MM.1S (cell line): ENCODE data around the gene FAM234A.

Experiments used
- DNase-seq: peaks from one replicate; pipeline ENCODE4 v3.0.0-alpha.2; 2015
- H2AFZ ChIP-seq: fragments of 300-600 bp; sonication (generic); 2 replicates; pipeline ENCODE4 v1.6.0; 2016; ENCODE audit warnings: antibody characterized with exemption, low read length
- H3F3A ChIP-seq: fragments of 300-600 bp; sonication (generic); 2 replicates; pipeline ENCODE4 v1.6.1; 2016; ENCODE audit warnings: mild to moderate bottlenecking, antibody characterized with exemption, low read length, moderate library complexity, mixed read lengths; ENCODE audit not compliant: insufficient read depth
- H3K27ac ChIP-seq: fragments of 300-600 bp; sonication (generic); 2 replicates; pipeline ENCODE4 v1.5.1; 2016; ENCODE audit warnings: mild to moderate bottlenecking, low read length
- H3K27me3 ChIP-seq: fragments of 300-600 bp; sonication (generic); replicated peaks from 2 replicates; pipeline ENCODE4 v1.6.0; 2016; ENCODE audit warnings: low read length; ENCODE audit not compliant: insufficient read depth
- H3K36me3 ChIP-seq: fragments of 300-600 bp; sonication (generic); replicated peaks from 2 replicates; pipeline ENCODE4 v1.6.1; 2016; ENCODE audit warnings: mild to moderate bottlenecking, low read length, mixed read lengths; ENCODE audit not compliant: insufficient read depth
- H3K4me1 ChIP-seq: fragments of 300-600 bp; sonication (generic); 2 replicates; pipeline ENCODE4 v1.6.1; 2016; ENCODE audit warnings: low read length, mixed read lengths
- H3K4me2 ChIP-seq: fragments of 300-600 bp; sonication (generic); 2 replicates; pipeline ENCODE4 v1.6.0; 2016; ENCODE audit warnings: low read depth, low read length
- H3K4me3 ChIP-seq: fragments of 300-600 bp; sonication (generic); 2 replicates; pipeline ENCODE4 v1.5.1; 2016; ENCODE audit warnings: low read length, mixed read lengths
- H3K79me2 ChIP-seq: fragments of 300-600 bp; sonication (generic); 2 replicates; pipeline ENCODE4 v1.6.1; 2016; ENCODE audit warnings: mixed run types, low read length, mixed read lengths
- H3K9ac ChIP-seq: fragments of 300-600 bp; sonication (generic); 2 replicates; pipeline ENCODE4 v1.6.1; 2016; ENCODE audit warnings: low read length, mixed read lengths
- H3K9me2 ChIP-seq: fragments of 300-600 bp; sonication (generic); replicated peaks from 2 replicates; pipeline ENCODE4 v1.6.1; 2016; ENCODE audit warnings: mild to moderate bottlenecking, low read length, mixed read lengths; ENCODE audit not compliant: insufficient read depth
- H3K9me3 ChIP-seq: fragments of 300-600 bp; sonication (generic); replicated peaks from 2 replicates; pipeline ENCODE4 v1.6.1; 2016; ENCODE audit warnings: mild to moderate bottlenecking, low read length, mixed read lengths; ENCODE audit not compliant: insufficient read depth
- H4K20me1 ChIP-seq: fragments of 300-600 bp; sonication (generic); 2 replicates; pipeline ENCODE4 v1.6.1; 2016; ENCODE audit warnings: mild to moderate bottlenecking, low read length, moderate library complexity, mixed read lengths; ENCODE audit not compliant: insufficient read depth
- EZH2 ChIP-seq: fragments of 300-600 bp; sonication (generic); optimal IDR thresholded peaks from 2 replicates; pipeline ENCODE3; 2017; ENCODE audit warnings: low read depth, mild to moderate bottlenecking, antibody characterized with exemption, low read length, mixed read lengths
- EZH2phosphoT487 ChIP-seq: fragments of 300-600 bp; sonication (generic); IDR thresholded peaks from 2 replicates; pipeline ENCODE4 v1.6.1; 2018; ENCODE audit warnings: antibody characterized with exemption, low read length
- TF ChIP-seq, protein P1 (sequence below): fragments of 300-600 bp; sonication (generic); IDR thresholded peaks from 2 replicates; pipeline ENCODE4 v1.5.1; 2016; ENCODE audit warnings: antibody characterized with exemption, low read length, mixed read lengths

The FAM234A gene

GRCh38 chr16:264440-264951, 29.9 kb downstream of the FAM234A start:
- DNase-seq: no peak
- Histone ChIP-seq H3K4me1 (no peaks in the 10 kb centered on the region), H3K79me2 (no peaks in the 10 kb centered on the region), H4K20me1 (no peaks in the 10 kb centered on the region), H2AFZ (no peak overlapping the region), H3K27ac (no peak overlapping the region), H3K9me3 (no peaks in the 10 kb centered on the region), H3K4me3 (no peak overlapping the region), H3K9ac (no peak overlapping the region), H3K27me3 (0 out of 2 replicates have a peak, but pooled peaks cover 3% of the 10 kb centered on the region), H3K36me3 (no peaks in the 10 kb centered on the region), H3K4me2 (no peak overlapping the region), H3K9me2 (no peaks in the 10 kb centered on the region), H3F3A (no peaks in the 10 kb centered on the region)
- TF ChIP-seq EZH2 (no peak), EZH2phosphoT487 (no peak)
- TF ChIP-seq, protein P1, sequence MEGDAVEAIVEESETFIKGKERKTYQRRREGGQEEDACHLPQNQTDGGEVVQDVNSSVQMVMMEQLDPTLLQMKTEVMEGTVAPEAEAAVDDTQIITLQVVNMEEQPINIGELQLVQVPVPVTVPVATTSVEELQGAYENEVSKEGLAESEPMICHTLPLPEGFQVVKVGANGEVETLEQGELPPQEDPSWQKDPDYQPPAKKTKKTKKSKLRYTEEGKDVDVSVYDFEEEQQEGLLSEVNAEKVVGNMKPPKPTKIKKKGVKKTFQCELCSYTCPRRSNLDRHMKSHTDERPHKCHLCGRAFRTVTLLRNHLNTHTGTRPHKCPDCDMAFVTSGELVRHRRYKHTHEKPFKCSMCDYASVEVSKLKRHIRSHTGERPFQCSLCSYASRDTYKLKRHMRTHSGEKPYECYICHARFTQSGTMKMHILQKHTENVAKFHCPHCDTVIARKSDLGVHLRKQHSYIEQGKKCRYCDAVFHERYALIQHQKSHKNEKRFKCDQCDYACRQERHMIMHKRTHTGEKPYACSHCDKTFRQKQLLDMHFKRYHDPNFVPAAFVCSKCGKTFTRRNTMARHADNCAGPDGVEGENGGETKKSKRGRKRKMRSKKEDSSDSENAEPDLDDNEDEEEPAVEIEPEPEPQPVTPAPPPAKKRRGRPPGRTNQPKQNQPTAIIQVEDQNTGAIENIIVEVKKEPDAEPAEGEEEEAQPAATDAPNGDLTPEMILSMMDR: no peak

DNA sequence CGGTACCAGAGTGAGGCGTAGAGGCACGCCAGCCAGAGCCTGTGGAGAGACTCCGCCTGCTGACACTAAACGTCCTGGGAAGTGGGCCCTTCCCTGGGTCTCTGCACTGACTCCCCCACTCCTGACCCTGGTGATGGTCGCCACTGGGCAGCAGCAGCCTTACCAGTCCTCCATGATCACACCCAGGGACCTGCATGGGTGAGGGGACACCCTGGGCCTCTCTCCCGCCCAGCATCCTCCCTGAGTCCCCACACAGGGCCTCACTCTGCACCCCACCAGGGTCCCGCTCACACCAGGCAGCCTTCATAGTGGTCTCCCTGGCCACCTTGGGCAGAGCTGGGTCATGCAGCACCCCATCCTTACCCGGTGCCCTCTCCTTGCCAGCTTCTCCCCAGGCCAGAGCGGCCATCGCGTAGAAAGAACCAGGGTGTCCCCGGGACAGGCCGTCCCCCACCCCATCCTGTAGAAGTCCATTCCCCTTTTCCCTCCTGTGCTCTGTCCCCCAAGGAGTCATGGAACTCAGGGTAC, 30.4 kb downstream of the FAM234A start:
- DNase-seq: no peak
- Histone ChIP-seq H3K4me3 (no peak overlapping the region), H3K4me1 (no peaks in the 10 kb centered on the region), H3K36me3 (no peaks in the 10 kb centered on the region), H2AFZ (no peak overlapping the region), H3K4me2 (no peak overlapping the region), H3F3A (no peaks in the 10 kb centered on the region), H4K20me1 (no peaks in the 10 kb centered on the region), H3K27ac (no peak overlapping the region), H3K9me2 (no peaks in the 10 kb centered on the region), H3K79me2 (no peaks in the 10 kb centered on the region), H3K9me3 (no peaks in the 10 kb centered on the region), H3K9ac (no peak overlapping the region), H3K27me3 (peaks cover 7% of the 10 kb centered on the region)
- TF ChIP-seq EZH2 (no peak), EZH2phosphoT487 (no peak)
- TF ChIP-seq, protein P1: no peak

DNA sequence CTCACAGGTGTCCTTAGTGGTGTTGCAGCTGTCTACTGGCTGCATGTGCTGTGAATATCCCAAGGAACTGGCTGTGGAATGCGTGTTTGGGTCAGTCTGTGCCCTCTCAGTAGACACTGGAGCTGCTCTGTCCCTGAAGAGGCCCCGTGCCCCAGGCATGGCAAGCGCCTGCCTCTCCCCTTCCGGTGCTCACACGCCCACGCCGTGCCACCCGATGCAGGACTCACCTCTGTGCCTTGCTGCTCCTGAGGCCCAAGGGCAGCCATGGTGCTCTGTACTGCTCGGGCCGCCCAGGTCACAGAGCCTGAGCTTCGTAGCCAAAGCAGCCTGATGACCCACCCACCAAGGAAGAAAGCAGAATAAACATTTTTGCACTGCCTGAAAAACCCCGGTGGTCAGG, 31.1 kb downstream of the FAM234A start:
- Histone ChIP-seq H3F3A (no peaks in the 10 kb centered on the region), H3K9ac (no peak overlapping the region), H2AFZ (no peak overlapping the region), H3K9me2 (no peaks in the 10 kb centered on the region), H3K27me3 (peaks cover 13% of the 10 kb centered on the region), H3K27ac (no peak overlapping the region), H3K79me2 (no peaks in the 10 kb centered on the region), H3K9me3 (no peaks in the 10 kb centered on the region), H3K4me1 (no peaks in the 10 kb centered on the region), H3K4me2 (no peak overlapping the region), H3K4me3 (no peak overlapping the region), H4K20me1 (no peaks in the 10 kb centered on the region), H3K36me3 (no peaks in the 10 kb centered on the region)
- DNase-seq: no peak
- no peak for TF ChIP-seq EZH2
- TF ChIP-seq, protein P1: no peak
- TF ChIP-seq EZH2phosphoT487: no peak
